Fibroblast of skin of abdomen (primary cell): ENCODE measurements around the gene MAB21L4.

Source experiments
- DNase-seq: peaks from one replicate; pipeline ENCODE4 v3.0.0-alpha.2; 2013

Gene MAB21L4

GRCh38 chr2:240911641-240912265, 15.8 kb upstream of the MAB21L4 start:
- DNase-seq: no peak

GRCh38 chr2:240909216-240909974, 13.4 kb upstream of the MAB21L4 start:
- no peak for DNase-seq

GRCh38 chr2:240906911-240907590, 11.1 kb upstream of the MAB21L4 start:
- no peak for DNase-seq

- DNase-seq: no peak
Observed at GRCh38 chr2:240906141-240906910, 10.4 kb upstream of the MAB21L4 start, which contains the start of gene CROCC2. Gene CROCC2, plus strand, starts transcription at chr2:240906336. Its CDS starts 178 bp downstream, at chr2:240906514.

- DNase-seq: no peak
Observed at GRCh38 chr2:240905176-240905781, 9.3 kb upstream of the MAB21L4 start.

- no peak for DNase-seq
Observed at GRCh38 chr2:240904216-240905175, 8.5 kb upstream of the MAB21L4 start.

- no peak for DNase-seq
Observed at GRCh38 chr2:240903191-240904060, 7.5 kb upstream of the MAB21L4 start.

- no peak for DNase-seq
Observed at GRCh38 chr2:240902615-240903041, 6.7 kb upstream of the MAB21L4 start.

GRCh38 chr2:240901986-240902614, 6.1 kb upstream of the MAB21L4 start:
- DNase-seq: no peak

GRCh38 chr2:240900141-240900860, 4.3 kb upstream of the MAB21L4 start:
- DNase-seq: no peak

GRCh38 chr2:240899468-240899865, 3.5 kb upstream of the MAB21L4 start:
- DNase-seq: no peak

GRCh38 chr2:240898731-240899467, 2.9 kb upstream of the MAB21L4 start:
- no peak for DNase-seq

GRCh38 chr2:240898108-240898730, 2.3 kb upstream of the MAB21L4 start:
- no peak for DNase-seq

- no peak for DNase-seq
Observed at GRCh38 chr2:240896871-240897692, 1.1 kb upstream of the MAB21L4 start.

GRCh38 chr2:240896394-240896793, 438 bp upstream of the MAB21L4 start:
- no peak for DNase-seq

- DNase-seq: no peak
Observed at GRCh38 chr2:240894836-240895558, 959 bp downstream of the MAB21L4 start.
